GM12878 (cell line): ENCODE measurements around the gene FAT4. TPM values are rescaled to one million over a fixed set of nuclear protein-coding genes. Genes with fewer than 3 reads are reported as not detected.

Experiments
- ATAC-seq: fragments of 200-7000 bp; cut with Tn5 transposase; 3 replicates; pipeline ENCODE4 v1.9.1; 2020; ENCODE audit warnings: mild to moderate bottlenecking, moderate library complexity
- BruUV-seq: library from RNA; stranded (reverse); fragments of 400-500 nt; replicated peaks from 2 replicates; lab custom pipeline; 2021; lab: Mats Ljungman, UMichigan
- CTCF ChIA-PET: fragments of 300-600 bp; sonication (Branson Sonifier 250); formaldehyde crosslinking; extraction: SDS; loops from one replicate; lab custom pipeline; 2021; ENCODE audit warnings: inconsistent platforms; lab: Yijun Ruan, JAX
- POLR2A ChIA-PET: fragments of 350-600 bp; formaldehyde crosslinking; extraction: SDS; loops from one replicate; lab custom pipeline; 2021; ENCODE audit warnings: inconsistent platforms; lab: Charles Lee
- RAD21 ChIA-PET: fragments of 300-600 bp; sonication (Branson Sonifier 250); formaldehyde crosslinking; loops from one replicate; lab custom pipeline; 2023; ENCODE audit warnings: antibody characterized with exemption; ENCODE audit not compliant: unreplicated experiment; lab: Charles Lee
- SMC1A ChIA-PET: fragments of 300-600 bp; sonication (Branson Sonifier 250); formaldehyde crosslinking; loops from one replicate; lab custom pipeline; 2023; ENCODE audit not compliant: unreplicated experiment, uncharacterized antibody; lab: Charles Lee
- DNase-seq: peaks from one replicate; pipeline ENCODE4 v3.0.0-alpha.2; 2011; ENCODE audit warnings: low read depth, low spot score
- FAIRE-seq: peaks from 3 replicates; lab custom pipeline; 2011; peaks lifted over from hg19 to GRCh38; lab: Jason Lieb, UNC
- H2AFZ ChIP-seq: 2 replicates; pipeline ENCODE4 v1.6.0; 2011; ENCODE audit warnings: low read depth, low read length, control low read depth; ENCODE audit not compliant: control insufficient read depth
- H3K27ac ChIP-seq: 2 replicates; pipeline ENCODE4 v1.5.1; 2011; ENCODE audit warnings: control low read depth; ENCODE audit not compliant: control insufficient read depth, insufficient read depth
- H3K27me3 ChIP-seq, 2 experiments: replicated peaks in 1 of 2; 2 replicates each; pipeline versions ENCODE4 v1.6.0 to v1.6.1; 2011; ENCODE audit warnings: low read length in 1 of 2; ENCODE audit not compliant: control insufficient read depth in 2 of 2, insufficient read depth in 2 of 2
- H3K36me3 ChIP-seq, 2 experiments: 2 replicates each; pipeline ENCODE4 v1.5.1; 2011; ENCODE audit warnings: low read length in 1 of 2; ENCODE audit not compliant: control insufficient read depth in 2 of 2, insufficient read depth in 2 of 2
- H3K4me1 ChIP-seq: 2 replicates; pipeline ENCODE4 v1.6.1; 2011; ENCODE audit warnings: mild to moderate bottlenecking, low read length, moderate library complexity, mixed read lengths; ENCODE audit not compliant: control insufficient read depth, insufficient read depth
- H3K4me2 ChIP-seq: 2 replicates; pipeline ENCODE4 v1.6.0; 2011; ENCODE audit warnings: control low read depth; ENCODE audit not compliant: control insufficient read depth, insufficient read depth
- H3K4me3 ChIP-seq: fragments of 200-600 bp; sonication (generic); 2 replicates; pipeline ENCODE4 v1.5.1; 2016
- H3K79me2 ChIP-seq: 2 replicates; pipeline ENCODE4 v1.6.0; 2011; ENCODE audit warnings: low read length; ENCODE audit not compliant: control insufficient read depth, insufficient read depth
- H3K9ac ChIP-seq: 2 replicates; pipeline ENCODE4 v1.8.0; 2011; ENCODE audit warnings: low read length, control low read depth, mixed read lengths; ENCODE audit not compliant: control insufficient read depth, insufficient read depth
- H3K9me3 ChIP-seq: replicated peaks from 3 replicates; pipeline ENCODE4 v1.5.1; 2011; ENCODE audit warnings: mild to moderate bottlenecking, low read length; ENCODE audit not compliant: control insufficient read depth, insufficient read depth
- H4K20me1 ChIP-seq: 2 replicates; pipeline ENCODE4 v1.6.0; 2011; ENCODE audit not compliant: control insufficient read depth, insufficient read depth
- BACH1 ChIP-seq: fragments of 450-650 bp; IDR thresholded peaks from 2 replicates; pipeline ENCODE4 v1.6.1; 2017; ENCODE audit warnings: mild to moderate bottlenecking, borderline replicate concordance
- BMI1 ChIP-seq: fragments of 450-650 bp; IDR thresholded peaks from 2 replicates; pipeline ENCODE4 v1.6.1; 2016; ENCODE audit warnings: mild to moderate bottlenecking, moderate library complexity, borderline replicate concordance
- CEBPZ ChIP-seq: fragments of 150-350 bp; IDR thresholded peaks from 2 replicates; pipeline ENCODE4 v1.6.1; 2016; ENCODE audit warnings: low read depth, low read length
- CTCF ChIP-seq, 3 experiments: IDR thresholded peaks in 2 of 3; conservative IDR thresholded peaks in 1 of 3; 2 replicates each; pipeline ENCODE4 v1.5.1; 2011; ENCODE audit warnings: low read depth in 3 of 3, low read length in 3 of 3, mild to moderate bottlenecking in 3 of 3, control low read depth in 2 of 3, moderate library complexity in 2 of 3, inconsistent platforms in 1 of 3, mixed read lengths in 1 of 3; ENCODE audit not compliant: control insufficient read depth in 2 of 3, insufficient read depth in 1 of 3; ENCODE audit errors: extremely low read depth in 1 of 3
- E2F8 ChIP-seq: fragments of 450-650 bp; IDR thresholded peaks from 2 replicates; pipeline ENCODE4 v1.6.1; 2018; ENCODE audit warnings: mild to moderate bottlenecking, low read depth, moderate library complexity; ENCODE audit not compliant: partially characterized antibody
- FOS ChIP-seq: IDR thresholded peaks from 3 replicates; pipeline ENCODE4 v1.6.1; 2011; ENCODE audit warnings: borderline replicate concordance; ENCODE audit not compliant: insufficient read length; ENCODE audit errors: extremely low read depth
- GATAD2B ChIP-seq: fragments of 450-650 bp; conservative IDR thresholded peaks from 2 replicates; pipeline ENCODE4 v1.6.1; 2017; ENCODE audit warnings: low read depth, mild to moderate bottlenecking, moderate library complexity
- IRF5 ChIP-seq: fragments of 450-650 bp; IDR thresholded peaks from 2 replicates; pipeline ENCODE4 v1.6.1; 2017; ENCODE audit warnings: borderline replicate concordance
- LARP7 ChIP-seq: fragments of 450-650 bp; IDR thresholded peaks from 2 replicates; pipeline ENCODE4 v1.6.1; 2017; ENCODE audit warnings: mild to moderate bottlenecking
- MEF2B ChIP-seq: fragments of 450-650 bp; IDR thresholded peaks from 2 replicates; pipeline ENCODE4 v1.6.1; 2018; ENCODE audit warnings: mild to moderate bottlenecking, moderate library complexity; ENCODE audit not compliant: partially characterized antibody, poor library complexity, severe bottlenecking
- NFYA ChIP-seq: IDR thresholded peaks from 2 replicates; pipeline ENCODE4 v1.6.1; 2011; ENCODE audit warnings: low read depth, mild to moderate bottlenecking, low read length, improper control_type of control experiment, borderline replicate concordance
- POLR2A ChIP-seq: IDR thresholded peaks from 2 replicates; pipeline ENCODE4 v1.6.1; 2011; ENCODE audit warnings: low read depth, mild to moderate bottlenecking, low read length
- POLR2AphosphoS2 ChIP-seq: IDR thresholded peaks from 2 replicates; pipeline ENCODE4 v1.6.1; 2011; ENCODE audit warnings: low read depth, mild to moderate bottlenecking, low read length, improper control_type of control experiment, moderate library complexity
- RAD21 ChIP-seq: IDR thresholded peaks from 2 replicates; pipeline ENCODE4 v1.6.1; 2011; ENCODE audit warnings: mild to moderate bottlenecking, low read depth, low read length, moderate library complexity; ENCODE audit not compliant: insufficient read depth
- SIN3A ChIP-seq: IDR thresholded peaks from 2 replicates; pipeline ENCODE4 v1.6.1; 2012; ENCODE audit warnings: low read depth, low read length, improper control_type of control experiment
- TCF12 ChIP-seq: IDR thresholded peaks from 2 replicates; pipeline ENCODE4 v1.6.1; 2011; ENCODE audit warnings: low read depth, mild to moderate bottlenecking, low read length
- WGBS: methylation state at CpG from one replicate; pipeline ENCODE4 v1.1.6; 2016; ENCODE audit warnings: low lambda C conversion rate; ENCODE audit not compliant: insufficient replicate concordance, insufficient coverage; ENCODE audit errors: missing lambda C conversion rate; 5-methylcytosine and 5-hydroxymethylcytosine counted together
- in situ Hi-C: fragments of 300-500 bp; cut with MboI; formaldehyde crosslinking; loops from 9 replicates; pipeline ENCODE4 v1.14.3; 2018; ENCODE audit warnings: mixed read lengths
- intact Hi-C: fragments of 100-400 bp; cut with micrococcal nuclease; formaldehyde crosslinking; loops from one replicate; pipeline ENCODE4 v1.14.2; 2022; ENCODE audit not compliant: unreplicated experiment
- polyA plus RNA-seq, 11 experiments: library from polyadenylated mRNA; depleted of rRNA in 4 of 11; unstranded in 6 of 11; stranded (reverse) in 5 of 11; fragments of >200 nt; fragmentation: Nextera tagmentation in 4 of 11; fragmentation: Illumina TruSeq in 1 of 11; extraction: Ambion mirVana in 4 of 11; extraction: Trizol in 1 of 11; gene quantifications; 1 replicate in 1 of 11; 2 replicates in 10 of 11; pipeline versions ENCODE4 v1.2.1 to v1.2.3, GENCODE V29; 2011 to 2016; ENCODE audit warnings: inconsistent platforms in 2 of 11, missing spikeins in 2 of 11, low read depth in 1 of 11
- total RNA-seq, 4 experiments: library from RNA; depleted of rRNA in 3 of 4; stranded (reverse); fragments of >200 nt in 3 of 4; fragmentation: Illumina TruSeq in 1 of 4; extraction: Trizol in 1 of 4; gene quantifications; 2 replicates each; pipeline versions ENCODE4 v1.2.1 to v1.2.3, GENCODE V29; 2013 to 2021

FAT4 gene
- total and polyA plus RNA-seq, 10 of the 15 experiments (the other 5 are each of a cell fraction or from before 2014, with no cell fraction given), result 0.03 TPM; not detected in 9

GRCh38 chr4:125265846-125266245 lies 48.9 kb upstream of the FAT4 start:
- WGBS, result 19% methylated on average over 5 of the region's 5 CpGs
- ChIA-PET RAD21 (no interaction called here), CTCF (no interaction called here), POLR2A (no interaction called here), SMC1A (no interaction called here)
- H3K9me3 ChIP-seq, result no peaks in the 10 kb centered on the region
- no peaks in the 10 kb centered on the region for H4K20me1 ChIP-seq
- intact Hi-C loops, result no loop called here
- H3K4me3 ChIP-seq, result no peak overlapping the region
- ATAC-seq (no peak), FAIRE-seq (no peak), DNase-seq (no peak)
- no TSS peak for BruUV-seq
- no peak overlapping the region for H3K4me2 ChIP-seq
- H3K27me3 ChIP-seq, result no peaks in the 10 kb centered on the region
- H3K4me1 ChIP-seq, result no peaks in the 10 kb centered on the region
- H2AFZ ChIP-seq, result no peak overlapping the region
- no peak overlapping the region for H3K27ac ChIP-seq
- in situ Hi-C loops, result no loop called here
- H3K9ac ChIP-seq, result no peak overlapping the region
- H3K79me2 ChIP-seq, result no peaks in the 10 kb centered on the region
- no peaks in the 10 kb centered on the region for H3K36me3 ChIP-seq
- TF ChIP-seq CEBPZ (no peak), IRF5 (no peak), SIN3A (no peak), BACH1 (no peak), FOS (no peak), LARP7 (no peak), BMI1 (no peak), NFYA (no peak), GATAD2B (no peak), MEF2B (no peak), RAD21 (no peak), CTCF (IDR thresholded peaks at IDR 0.05 in 2 of 3, conservative IDR thresholded peaks at IDR 0.05 in 1 of 3; ENCODE audit: control insufficient read depth in 2 of 3, extremely low read depth in 1 of 3, insufficient read depth in 1 of 3, low read depth in 3 of 3, low read length in 3 of 3) (no peak), TCF12 (no peak), POLR2A (no peak), POLR2AphosphoS2 (no peak), E2F8 (no peak)
